Endothelial cell (in vitro differentiated cells): Measurements from ENCODE around the gene RALA. TPM values are rescaled to one million over a fixed set of nuclear protein-coding genes. Genes with fewer than 3 reads are reported as not detected.

Experiments used
- DNase-seq: peaks from one replicate; pipeline ENCODE4 v3.0.0; 2021; ENCODE audit warnings: low spot score
- H3K27ac Mint-ChIP-seq: one replicate; pipeline ENCODE4 v1.8.0; 2021; ENCODE audit warnings: mixed read lengths, inconsistent platforms; ENCODE audit not compliant: unreplicated experiment
- H3K27me3 Mint-ChIP-seq: one replicate; pipeline ENCODE4 v1.8.0; 2021; ENCODE audit warnings: mild to moderate bottlenecking, moderate library complexity, mixed read lengths, inconsistent platforms; ENCODE audit not compliant: unreplicated experiment
- H3K36me3 Mint-ChIP-seq: one replicate; pipeline ENCODE4 v1.8.0; 2021; ENCODE audit warnings: mild to moderate bottlenecking, low read depth, mixed read lengths, inconsistent platforms; ENCODE audit not compliant: unreplicated experiment
- H3K4me1 Mint-ChIP-seq: one replicate; pipeline ENCODE4 v1.8.0; 2021; ENCODE audit warnings: mild to moderate bottlenecking, mixed read lengths, inconsistent platforms; ENCODE audit not compliant: unreplicated experiment
- H3K4me3 Mint-ChIP-seq: one replicate; pipeline ENCODE4 v1.8.0; 2021; ENCODE audit warnings: mild to moderate bottlenecking, mixed read lengths, inconsistent platforms; ENCODE audit not compliant: unreplicated experiment
- H3K9me3 Mint-ChIP-seq: one replicate; pipeline ENCODE4 v1.8.0; 2021; ENCODE audit warnings: mixed read lengths, inconsistent platforms; ENCODE audit not compliant: unreplicated experiment
- total RNA-seq: library from RNA; stranded (reverse); fragmentation: NEBNext Ultra II Directional; extraction: Animal tissue kit (Norgen Biotek cat#: 25700); gene quantifications from one replicate; pipeline ENCODE4 v1.2.1, GENCODE V29; 2021; ENCODE audit not compliant: unreplicated experiment
- TF ChIP-seq, protein P1 (sequence below): fragments of 200-600 bp; sonication (generic); IDR thresholded peaks from one replicate; pipeline ENCODE4 v1.5.0; 2021; ENCODE audit warnings: antibody characterized with exemption; ENCODE audit not compliant: unreplicated experiment

The RALA gene
- total RNA-seq, 1 donor from 2014 or later, result 202 TPM

DNA sequence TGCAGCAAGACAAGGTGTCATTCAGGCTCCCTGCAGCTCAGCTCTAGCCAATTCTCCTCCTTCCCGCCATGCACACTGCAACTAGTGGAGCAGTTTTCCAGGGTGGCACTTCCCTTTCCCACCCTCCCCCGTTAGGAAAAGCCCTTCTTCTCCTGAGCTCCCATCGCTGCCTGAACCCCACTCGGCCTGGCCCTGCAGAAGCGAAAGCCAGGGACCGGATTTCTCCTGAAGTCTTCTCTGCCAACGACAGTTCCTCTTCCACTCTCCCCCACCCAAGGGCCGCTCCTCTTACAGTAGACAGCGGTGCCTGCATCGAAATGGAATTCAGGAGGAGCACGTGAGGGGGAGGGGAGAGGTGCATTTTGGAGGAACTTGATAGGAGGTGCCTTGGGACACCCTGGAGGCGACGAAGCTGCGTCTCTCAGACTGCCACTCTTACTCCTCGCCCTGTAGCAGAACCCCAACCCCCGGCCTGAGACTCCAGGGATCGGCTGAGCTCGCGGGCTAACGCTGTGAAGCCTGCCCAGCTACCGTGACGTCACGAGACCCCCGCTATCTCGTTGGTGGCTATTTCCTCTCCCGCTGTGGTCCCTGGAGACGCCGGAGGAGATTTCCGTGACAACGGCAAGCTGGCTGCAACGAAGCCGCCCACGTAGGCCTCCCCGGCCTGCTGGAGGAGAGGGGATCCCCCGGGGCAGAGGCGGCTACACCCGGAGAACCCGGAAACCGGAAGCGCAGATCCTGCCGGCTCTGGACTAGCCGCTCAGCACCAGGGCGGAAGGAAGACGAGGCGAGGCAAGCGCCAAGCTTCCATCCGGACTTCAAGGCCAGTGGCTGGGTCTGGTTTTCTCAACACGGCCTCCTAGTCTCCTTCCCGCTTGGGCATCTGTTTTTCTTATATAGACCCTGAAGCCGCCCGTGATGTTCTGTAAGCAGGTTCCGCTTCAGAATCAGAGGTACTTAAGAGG is 109.7 kb downstream of the RALA start:
- TF ChIP-seq, protein P1, sequence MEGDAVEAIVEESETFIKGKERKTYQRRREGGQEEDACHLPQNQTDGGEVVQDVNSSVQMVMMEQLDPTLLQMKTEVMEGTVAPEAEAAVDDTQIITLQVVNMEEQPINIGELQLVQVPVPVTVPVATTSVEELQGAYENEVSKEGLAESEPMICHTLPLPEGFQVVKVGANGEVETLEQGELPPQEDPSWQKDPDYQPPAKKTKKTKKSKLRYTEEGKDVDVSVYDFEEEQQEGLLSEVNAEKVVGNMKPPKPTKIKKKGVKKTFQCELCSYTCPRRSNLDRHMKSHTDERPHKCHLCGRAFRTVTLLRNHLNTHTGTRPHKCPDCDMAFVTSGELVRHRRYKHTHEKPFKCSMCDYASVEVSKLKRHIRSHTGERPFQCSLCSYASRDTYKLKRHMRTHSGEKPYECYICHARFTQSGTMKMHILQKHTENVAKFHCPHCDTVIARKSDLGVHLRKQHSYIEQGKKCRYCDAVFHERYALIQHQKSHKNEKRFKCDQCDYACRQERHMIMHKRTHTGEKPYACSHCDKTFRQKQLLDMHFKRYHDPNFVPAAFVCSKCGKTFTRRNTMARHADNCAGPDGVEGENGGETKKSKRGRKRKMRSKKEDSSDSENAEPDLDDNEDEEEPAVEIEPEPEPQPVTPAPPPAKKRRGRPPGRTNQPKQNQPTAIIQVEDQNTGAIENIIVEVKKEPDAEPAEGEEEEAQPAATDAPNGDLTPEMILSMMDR, result no peak
- Mint-ChIP-seq H3K4me1 (peaks cover 20% of the 10 kb centered on the region), H3K4me3 (peak overlapping the region; percentile 82), H3K36me3 (peaks cover 4% of the 10 kb centered on the region), H3K27ac (peak overlapping the region; percentile 96), H3K9me3 (no peaks in the 10 kb centered on the region), H3K27me3 (no peaks in the 10 kb centered on the region)
- peak; percentile 93 for DNase-seq

DNA sequence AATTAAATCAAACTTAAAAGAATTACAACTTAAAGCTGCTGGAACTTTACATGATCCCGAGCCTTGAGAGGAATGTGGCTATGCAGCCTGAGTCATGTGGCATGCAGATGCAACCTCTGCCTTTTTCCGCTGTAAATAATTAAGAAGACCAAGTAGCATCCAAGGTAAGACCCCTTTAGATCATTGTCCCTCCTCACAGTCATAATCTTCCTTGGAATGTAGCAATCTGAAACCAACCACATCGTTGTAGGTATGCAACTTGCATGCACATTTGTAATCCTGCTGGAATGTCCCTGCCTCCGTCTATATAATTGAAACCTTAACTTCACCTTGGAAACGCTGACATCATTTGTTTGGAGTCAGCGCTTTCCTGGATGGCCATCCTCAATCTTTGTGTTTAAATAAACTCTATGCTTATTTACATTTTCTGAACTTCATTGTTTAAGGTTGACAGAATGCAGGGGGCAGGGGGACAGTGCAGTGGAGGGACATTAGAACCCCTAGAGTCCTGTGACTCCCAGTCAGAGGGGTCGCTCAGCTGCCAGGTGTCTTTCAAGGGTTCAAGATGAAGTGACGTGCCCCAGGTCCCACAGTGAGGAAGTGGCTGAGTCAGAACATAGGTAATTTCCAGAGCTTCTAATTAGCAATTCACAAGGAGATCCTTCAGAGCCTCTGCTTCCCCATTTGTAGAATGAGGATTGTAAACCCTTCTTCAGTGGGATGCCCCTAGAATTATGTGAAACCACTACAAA is 110.7 kb downstream of the RALA start:
- H3K27ac Mint-ChIP-seq, result peak overlapping the region; percentile 96
- H3K9me3 Mint-ChIP-seq, result no peaks in the 10 kb centered on the region
- no peak for DNase-seq
- TF ChIP-seq, protein P1, result no peak
- H3K27me3 Mint-ChIP-seq, result no peaks in the 10 kb centered on the region
- peaks cover 20% of the 10 kb centered on the region for H3K4me1 Mint-ChIP-seq
- peak overlapping the region; percentile 82 for H3K4me3 Mint-ChIP-seq
- H3K36me3 Mint-ChIP-seq, result peaks cover 4% of the 10 kb centered on the region

DNA sequence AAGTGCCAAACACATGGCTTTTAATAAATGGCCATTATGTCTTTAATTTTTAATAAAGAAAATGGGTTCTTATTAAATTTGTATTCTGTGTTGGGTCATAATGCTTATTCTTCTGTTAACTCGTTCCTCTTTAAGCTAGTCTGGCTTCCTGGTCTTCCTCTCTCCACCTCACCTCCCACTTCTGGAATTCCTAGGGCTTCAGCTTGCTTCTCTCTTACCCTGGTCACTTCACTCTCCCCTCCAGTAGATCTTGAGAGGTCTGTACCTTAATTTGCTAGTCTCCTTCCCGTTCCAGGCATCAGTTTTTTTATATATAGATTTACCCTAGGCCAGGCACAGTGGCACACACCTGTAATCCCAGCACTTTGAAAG is 111.2 kb downstream of the RALA start:
- Mint-ChIP-seq H3K27ac (peak overlapping the region; percentile 89), H3K4me3 (peak overlapping the region; percentile 8)

DNA sequence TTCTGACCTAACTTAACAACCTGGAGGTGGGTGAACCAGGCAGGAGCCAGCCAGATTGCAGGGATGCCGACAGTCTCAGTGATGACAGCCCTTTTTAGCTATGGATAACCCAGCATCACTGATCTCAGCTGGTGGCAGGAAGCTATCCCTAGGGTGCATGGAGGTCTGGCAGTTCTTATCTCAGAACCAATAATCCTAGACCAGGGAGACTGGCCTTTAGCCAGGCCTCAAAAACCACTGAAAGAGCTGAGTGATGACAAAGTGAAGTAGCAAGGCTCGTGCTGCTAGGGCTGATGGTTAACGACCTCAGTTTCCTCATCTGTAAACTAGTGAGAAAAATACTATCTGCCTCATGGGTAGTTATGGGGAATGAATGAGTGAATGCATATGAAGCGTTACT is 112.5 kb downstream of the RALA start:
- DNase-seq, result no peak
- Mint-ChIP-seq H3K4me3 (no peak overlapping the region), H3K4me1 (peaks cover 20% of the 10 kb centered on the region), H3K36me3 (peaks cover 4% of the 10 kb centered on the region), H3K9me3 (no peaks in the 10 kb centered on the region), H3K27me3 (no peaks in the 10 kb centered on the region), H3K27ac (no peak overlapping the region)
- TF ChIP-seq, protein P1, result no peak

More for the DNA sequence above, 111.2 kb downstream of the RALA start:
- TF ChIP-seq, protein P1, result no peak
- Mint-ChIP-seq H3K27me3 (no peaks in the 10 kb centered on the region), H3K4me1 (peaks cover 20% of the 10 kb centered on the region), H3K9me3 (no peaks in the 10 kb centered on the region), H3K36me3 (peaks cover 4% of the 10 kb centered on the region)
- no peak for DNase-seq
